Measurements from ENCODE around the gene LONRF2.

DNA sequence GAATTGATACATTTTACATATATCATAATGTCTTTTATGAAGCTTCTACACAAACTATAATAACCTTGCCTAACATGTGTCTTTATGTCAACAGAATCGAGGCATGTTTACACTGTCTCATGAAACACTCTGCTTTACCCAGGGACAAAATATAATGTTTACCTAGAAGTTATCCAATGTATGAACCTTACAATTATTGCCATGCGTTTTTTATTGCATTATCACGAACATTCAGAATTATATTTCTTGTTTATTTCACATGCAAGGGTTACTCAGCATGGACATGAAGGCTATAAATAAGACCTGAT is 19.8 kb downstream of the LONRF2 start:
- TF ChIP-seq, protein P1, sequence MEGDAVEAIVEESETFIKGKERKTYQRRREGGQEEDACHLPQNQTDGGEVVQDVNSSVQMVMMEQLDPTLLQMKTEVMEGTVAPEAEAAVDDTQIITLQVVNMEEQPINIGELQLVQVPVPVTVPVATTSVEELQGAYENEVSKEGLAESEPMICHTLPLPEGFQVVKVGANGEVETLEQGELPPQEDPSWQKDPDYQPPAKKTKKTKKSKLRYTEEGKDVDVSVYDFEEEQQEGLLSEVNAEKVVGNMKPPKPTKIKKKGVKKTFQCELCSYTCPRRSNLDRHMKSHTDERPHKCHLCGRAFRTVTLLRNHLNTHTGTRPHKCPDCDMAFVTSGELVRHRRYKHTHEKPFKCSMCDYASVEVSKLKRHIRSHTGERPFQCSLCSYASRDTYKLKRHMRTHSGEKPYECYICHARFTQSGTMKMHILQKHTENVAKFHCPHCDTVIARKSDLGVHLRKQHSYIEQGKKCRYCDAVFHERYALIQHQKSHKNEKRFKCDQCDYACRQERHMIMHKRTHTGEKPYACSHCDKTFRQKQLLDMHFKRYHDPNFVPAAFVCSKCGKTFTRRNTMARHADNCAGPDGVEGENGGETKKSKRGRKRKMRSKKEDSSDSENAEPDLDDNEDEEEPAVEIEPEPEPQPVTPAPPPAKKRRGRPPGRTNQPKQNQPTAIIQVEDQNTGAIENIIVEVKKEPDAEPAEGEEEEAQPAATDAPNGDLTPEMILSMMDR (IDR thresholded peaks at IDR 0.05), result no peak
- no peak for TF ChIP-seq POLR2A (IDR thresholded peaks at IDR 0.05)
- TF ChIP-seq EP300 (IDR thresholded peaks at IDR 0.05), result no peak

Measured in tibial nerve (tissue), 4 donors.